Stimulated activated CD4-positive, alpha-beta T cell treated with anti-CD3 and anti-CD28 coated beads, Interleukin-4, amount 100 ng/mL, for 24 hours (primary cell): ENCODE data around the gene CYP24A1.

Experiments
- DNase-seq: peaks from one replicate; pipeline ENCODE4 v3.0.0-alpha.2; 2020

The CYP24A1 gene

DNA sequence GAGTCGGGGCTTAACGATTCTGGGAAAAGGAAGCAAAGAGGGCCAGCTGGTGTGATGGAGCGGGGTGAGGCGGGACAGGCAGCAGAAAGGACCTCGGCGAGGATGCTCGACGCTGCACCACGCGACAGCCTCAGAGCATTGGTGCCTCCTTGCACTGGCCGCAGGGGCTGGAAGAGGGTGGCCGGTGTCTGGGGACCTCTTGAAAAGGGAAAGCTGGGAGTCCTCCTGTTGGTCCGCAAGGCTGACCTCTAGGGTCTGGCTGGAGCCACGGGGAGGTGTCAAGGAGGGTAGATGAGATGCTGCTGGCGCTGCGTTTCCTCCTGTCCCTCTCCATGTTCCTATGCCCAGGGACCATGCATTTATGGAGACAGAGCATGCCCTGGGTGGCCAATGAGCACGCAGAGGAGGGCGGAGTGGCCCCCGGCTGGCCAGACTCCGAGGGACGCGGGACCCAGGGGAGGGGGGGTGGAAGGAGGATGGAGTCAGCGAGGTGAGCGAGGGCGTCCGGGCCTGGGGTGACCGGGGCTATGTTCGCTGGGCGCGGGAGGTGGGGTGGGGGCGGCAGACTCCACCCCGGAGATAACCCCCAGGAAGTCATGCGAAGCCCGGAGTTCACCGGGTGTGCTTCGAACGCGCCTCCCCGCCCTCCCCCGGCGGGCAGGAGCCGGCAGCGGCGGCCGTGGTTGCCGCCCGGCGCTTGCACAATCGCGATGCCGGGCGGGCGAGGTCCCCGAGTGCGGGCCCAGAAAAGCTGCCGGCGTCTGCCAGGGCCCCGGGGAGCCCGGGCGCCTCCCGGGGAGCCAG lies at the start of gene CYP24A1:
Gene CYP24A1, minus strand, starts transcription at position 334 of the 804 bp plus-strand sequence. CDS start 407 bp downstream, outside the sequence.
- DNase-seq: no peak

- DNase-seq: no peak
These were observed 49.5 kb upstream of the CYP24A1 start for GRCh38 chr20:54223285-54223684.

GRCh38 chr20:54221996-54222890 lies 48.5 kb upstream of the CYP24A1 start:
- no peak for DNase-seq

GRCh38 chr20:54221353-54221752 lies 47.6 kb upstream of the CYP24A1 start:
- no peak for DNase-seq

GRCh38 chr20:54220722-54221121 lies 46.9 kb upstream of the CYP24A1 start:
- no peak for DNase-seq

DNA sequence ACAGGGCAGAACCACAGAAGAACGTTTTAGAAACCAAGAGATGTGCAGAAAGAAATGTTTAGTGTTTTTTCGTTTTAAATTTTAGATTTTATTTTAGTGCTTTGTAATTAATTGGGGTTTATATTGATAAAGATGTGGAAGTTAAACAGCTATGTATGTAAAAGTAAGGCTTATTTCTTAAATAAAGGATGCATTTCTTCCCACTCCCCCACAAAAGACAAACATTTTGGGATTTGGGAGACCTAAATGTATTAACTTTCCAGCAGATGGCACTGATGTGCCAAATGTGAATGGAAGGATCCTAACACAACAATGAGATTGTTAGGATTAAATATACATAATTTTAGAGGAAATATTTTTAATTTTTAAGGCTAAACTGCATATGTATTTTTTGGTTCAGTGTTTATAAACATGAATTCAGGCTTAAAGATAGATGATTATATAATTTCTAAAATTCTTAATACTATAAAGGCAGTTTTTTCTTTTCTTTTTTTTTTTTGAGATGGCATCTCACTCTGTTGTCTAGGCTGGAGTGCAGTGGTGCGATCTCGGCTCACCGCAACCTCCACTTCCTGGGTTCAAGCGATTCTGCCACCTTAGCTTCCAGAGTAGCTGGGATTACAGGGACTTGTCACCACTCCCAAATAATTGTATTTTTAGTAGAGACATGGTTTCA lies 46.1 kb upstream of the CYP24A1 start:
- DNase-seq: no peak

DNA sequence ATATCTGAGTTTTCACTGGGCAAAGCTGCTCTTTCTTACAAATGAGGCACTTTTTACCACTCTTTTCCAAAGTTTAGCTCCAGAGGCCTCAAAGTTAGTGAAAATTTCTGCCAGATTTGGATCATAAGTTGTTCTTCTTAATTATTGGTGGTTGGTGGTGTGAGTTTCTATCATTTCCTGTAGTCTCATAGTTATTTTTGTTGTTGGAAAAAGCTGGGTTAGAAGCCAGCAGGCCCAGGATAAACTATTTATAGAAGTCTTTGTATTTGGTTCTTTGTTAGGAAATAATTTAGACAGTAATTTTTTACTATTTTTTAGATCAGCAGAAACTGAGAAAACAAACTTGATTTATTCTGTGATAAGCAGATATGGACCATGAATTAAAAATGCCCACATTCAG lies 44.7 kb upstream of the CYP24A1 start:
- DNase-seq: no peak

DNA sequence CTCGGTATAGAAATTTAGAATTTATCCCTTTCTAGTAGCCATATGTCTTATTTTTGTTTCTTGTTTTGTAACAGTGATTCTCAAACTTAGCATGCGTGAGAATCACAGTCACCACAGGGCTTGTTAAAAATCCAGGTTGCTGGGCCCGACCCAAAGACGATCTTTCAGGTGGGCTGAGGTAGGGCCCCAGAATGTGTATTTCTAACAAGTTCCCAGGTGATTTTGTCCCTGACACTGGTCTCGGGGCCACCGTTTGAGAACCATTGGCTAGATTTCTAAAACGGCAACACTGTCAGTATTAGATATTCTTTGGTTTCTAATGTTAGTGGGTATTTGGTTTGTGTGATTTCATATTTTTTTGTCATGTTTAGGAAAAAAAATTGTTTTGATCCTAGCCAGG lies 44.0 kb upstream of the CYP24A1 start:
- DNase-seq: no peak

GRCh38 chr20:54215157-54215789 lies 41.5 kb upstream of the CYP24A1 start:
- no peak for DNase-seq

DNA sequence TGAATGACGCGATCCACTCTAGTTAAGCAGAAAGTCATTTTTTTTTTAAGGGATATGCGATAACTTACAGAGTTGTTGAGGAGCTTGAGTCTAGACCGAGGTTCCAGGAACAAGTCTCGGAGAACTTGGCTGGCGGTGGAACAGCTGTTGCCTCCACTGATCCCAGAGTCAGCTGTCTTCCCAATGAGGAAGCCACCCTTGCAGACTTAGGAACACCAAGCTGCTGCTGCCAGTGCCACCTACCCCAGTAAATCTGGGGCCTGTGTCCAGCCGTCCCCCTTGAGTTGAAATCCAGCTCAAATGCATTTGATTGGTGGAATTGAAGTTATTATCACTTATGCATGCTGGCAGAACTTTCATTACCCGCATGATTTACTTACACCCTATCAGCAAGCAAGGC lies 40.8 kb upstream of the CYP24A1 start:
- DNase-seq: no peak

- DNase-seq: no peak
These were observed 39.1 kb upstream of the CYP24A1 start for GRCh38 chr20:54212871-54213270.

DNA sequence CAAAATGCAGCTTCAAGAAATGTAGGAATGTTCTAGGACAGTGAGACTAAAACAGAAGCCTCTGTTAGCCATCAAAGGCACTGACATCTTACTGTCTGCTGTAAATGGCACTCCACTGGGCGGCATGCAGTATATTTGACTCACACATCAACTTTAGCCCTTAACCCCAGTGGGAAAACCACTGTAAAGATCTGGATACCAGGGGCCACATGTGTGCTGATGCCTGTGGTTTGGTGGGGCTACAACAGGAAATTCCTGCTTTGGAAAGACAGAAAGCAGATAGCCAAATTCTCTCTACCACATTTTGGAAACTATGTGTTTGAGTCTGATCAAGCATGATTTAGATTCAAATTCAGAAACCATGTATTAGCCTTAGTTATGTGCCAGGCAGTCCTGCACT lies 38.4 kb upstream of the CYP24A1 start:
- no peak for DNase-seq

GRCh38 chr20:54209216-54209813 lies 35.5 kb upstream of the CYP24A1 start:
- DNase-seq: no peak

GRCh38 chr20:54208548-54209176 lies 34.9 kb upstream of the CYP24A1 start:
- DNase-seq: peak; percentile 14

DNA sequence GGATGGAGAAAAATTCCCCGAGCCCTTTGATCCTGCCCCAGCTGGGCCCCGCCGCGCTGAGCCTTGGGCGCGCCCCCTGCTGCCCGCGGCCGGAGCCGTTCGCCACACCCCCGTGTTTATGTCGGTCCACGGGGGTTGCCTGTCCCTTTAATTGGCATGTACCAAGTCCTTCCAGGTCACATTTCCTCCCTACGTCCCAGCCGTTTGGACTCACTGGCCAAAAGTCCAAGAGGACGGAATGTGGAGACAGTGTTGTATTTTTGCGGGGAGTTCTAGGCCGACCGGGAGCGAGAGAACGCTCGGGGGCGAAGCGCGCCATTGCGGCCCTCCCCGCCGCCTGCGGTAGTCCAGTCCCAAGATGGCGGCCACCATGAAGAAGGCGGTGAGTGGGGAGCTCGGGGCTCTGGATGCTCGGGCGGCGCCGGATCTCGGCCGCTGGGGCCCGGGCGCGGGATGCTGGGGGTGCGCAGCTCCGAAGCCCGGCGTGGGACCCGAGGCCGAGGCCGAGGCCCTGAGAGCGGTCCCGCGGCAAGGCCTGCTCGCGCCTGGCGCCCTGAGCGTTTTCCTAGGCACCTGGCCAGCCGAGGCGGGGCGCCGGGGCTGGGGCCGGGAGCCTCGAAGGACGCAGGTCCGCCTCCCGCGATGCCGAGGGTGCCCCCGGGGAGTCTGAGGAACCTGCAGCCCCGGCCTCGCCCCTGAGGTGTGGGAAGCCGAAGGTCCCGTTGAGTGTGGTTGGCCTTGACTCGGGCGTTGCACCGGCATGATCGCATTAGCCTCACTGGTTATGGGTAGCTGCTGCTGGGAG lies 34.2 kb upstream of the CYP24A1 start, which contains the start of gene PFDN4:
Gene PFDN4, plus strand, starts transcription at position 345 of the 805 bp plus-strand sequence. Its CDS starts 14 bp downstream, at position 359.
- peak; percentile 81 for DNase-seq

DNA sequence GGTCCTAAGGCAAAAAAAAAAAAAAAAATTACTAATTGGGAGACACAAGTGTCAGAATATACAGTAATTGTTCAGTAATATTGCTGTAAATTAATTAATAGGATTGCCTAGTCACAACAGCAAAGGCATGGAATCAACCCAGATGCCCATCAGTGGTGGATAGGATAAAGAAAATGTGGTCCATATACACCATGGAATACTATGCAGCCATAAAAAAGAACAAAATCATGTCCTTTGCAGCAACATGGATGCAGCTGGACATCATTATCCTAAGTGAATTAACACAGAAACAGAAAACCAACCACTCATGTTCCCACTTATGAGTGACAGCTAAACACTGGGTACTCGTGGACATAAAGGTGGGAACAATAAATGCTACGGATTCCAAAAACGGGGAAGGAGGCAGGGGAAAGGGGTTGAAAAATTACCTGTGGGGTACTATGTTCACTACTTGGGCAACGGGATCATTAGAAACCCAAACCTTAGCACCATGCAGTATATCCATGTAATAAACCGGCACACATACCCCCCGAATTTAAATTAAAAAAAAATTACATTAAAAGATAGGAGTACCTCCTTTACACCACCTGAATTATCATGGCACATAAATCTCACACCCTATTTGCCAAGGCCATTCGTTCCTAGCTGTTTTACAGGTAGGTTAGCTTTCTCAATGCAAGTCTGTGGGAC lies 33.4 kb upstream of the CYP24A1 start:
- DNase-seq: no peak

GRCh38 chr20:54205450-54205849 lies 31.7 kb upstream of the CYP24A1 start:
- peak; percentile 23 for DNase-seq

DNA sequence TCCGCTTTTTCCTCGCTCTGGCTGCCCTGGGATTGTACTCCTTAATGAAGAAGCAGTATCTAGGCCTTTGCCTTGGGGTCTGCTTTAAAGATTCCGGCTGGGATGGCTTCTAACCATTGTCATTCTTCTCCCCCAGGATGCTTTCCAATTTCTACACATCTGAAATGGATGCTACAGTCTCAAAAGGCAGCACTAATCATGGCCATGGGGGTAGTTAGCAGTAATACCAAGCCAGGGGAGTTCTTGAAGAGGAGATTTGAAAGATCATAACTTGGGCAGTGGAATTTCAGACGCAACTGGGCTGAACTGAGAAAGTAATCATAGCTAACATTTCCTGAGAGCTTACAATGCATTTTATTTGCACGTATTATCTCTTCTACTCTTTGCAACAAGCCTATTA lies 30.7 kb upstream of the CYP24A1 start:
- DNase-seq: no peak

DNA sequence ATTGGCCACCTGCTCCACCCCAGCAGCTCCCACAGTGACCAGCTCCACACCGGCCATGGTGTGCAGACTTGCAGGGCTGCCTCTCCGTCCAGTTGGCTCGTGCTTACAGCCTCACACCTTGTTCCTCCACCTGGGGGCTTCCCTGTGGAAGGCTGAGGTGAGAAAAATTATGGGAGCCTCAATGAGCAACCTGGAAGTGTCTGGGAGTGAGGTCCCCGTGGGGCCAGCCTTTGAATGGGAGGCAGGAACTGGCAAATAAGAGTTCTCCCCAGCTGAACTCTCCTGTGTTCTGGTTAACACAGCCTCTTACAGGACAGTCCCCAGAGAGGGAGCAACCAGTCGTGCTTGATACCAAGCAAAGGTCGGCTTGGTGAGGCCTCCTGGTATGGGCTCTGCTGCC lies 30.3 kb upstream of the CYP24A1 start:
- DNase-seq: no peak

GRCh38 chr20:54203281-54203680 lies 29.5 kb upstream of the CYP24A1 start:
- DNase-seq: no peak
